Measurements from ENCODE around the gene PAIP2B.
"Not testable (repeated sequence)": the region's sequence is repeated elsewhere in the genome, so short reads cannot be mapped to it uniquely, and the experiment has no call there.

PAIP2B gene

DNA sequence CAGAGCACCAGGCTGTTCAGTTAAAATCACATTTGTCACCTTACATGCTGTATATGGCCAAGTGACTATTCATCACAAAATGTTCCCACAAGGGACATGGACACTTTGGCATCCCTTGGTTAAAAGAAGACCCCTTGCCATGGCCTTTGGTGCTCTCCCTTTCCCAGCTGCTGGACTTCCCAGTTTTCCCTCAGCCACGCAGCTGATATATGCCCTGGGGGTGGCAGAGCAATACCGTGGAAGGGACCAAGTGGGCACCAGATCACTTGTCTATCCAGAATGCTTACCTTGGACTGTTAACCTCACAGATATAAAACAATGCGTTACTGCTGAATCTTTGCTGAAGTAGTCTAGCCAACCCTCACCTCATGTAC is 35.3 kb downstream of the PAIP2B start:
- no peaks in the 10 kb centered on the region for H4K20me1 ChIP-seq (ENCODE audit: insufficient read depth, low read length)
- no peaks in the 10 kb centered on the region for H3K36me3 ChIP-seq (replicated peaks; ENCODE audit: low read depth, low read length)
- H3K9ac ChIP-seq (ENCODE audit: low read length), result no peak overlapping the region
- TF ChIP-seq, protein P1, sequence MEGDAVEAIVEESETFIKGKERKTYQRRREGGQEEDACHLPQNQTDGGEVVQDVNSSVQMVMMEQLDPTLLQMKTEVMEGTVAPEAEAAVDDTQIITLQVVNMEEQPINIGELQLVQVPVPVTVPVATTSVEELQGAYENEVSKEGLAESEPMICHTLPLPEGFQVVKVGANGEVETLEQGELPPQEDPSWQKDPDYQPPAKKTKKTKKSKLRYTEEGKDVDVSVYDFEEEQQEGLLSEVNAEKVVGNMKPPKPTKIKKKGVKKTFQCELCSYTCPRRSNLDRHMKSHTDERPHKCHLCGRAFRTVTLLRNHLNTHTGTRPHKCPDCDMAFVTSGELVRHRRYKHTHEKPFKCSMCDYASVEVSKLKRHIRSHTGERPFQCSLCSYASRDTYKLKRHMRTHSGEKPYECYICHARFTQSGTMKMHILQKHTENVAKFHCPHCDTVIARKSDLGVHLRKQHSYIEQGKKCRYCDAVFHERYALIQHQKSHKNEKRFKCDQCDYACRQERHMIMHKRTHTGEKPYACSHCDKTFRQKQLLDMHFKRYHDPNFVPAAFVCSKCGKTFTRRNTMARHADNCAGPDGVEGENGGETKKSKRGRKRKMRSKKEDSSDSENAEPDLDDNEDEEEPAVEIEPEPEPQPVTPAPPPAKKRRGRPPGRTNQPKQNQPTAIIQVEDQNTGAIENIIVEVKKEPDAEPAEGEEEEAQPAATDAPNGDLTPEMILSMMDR (IDR thresholded peaks at IDR 0.05; ENCODE audit: low read depth, low read length), result no peak
- no peak for TF ChIP-seq EZH2phosphoT487 (IDR thresholded peaks at IDR 0.05; ENCODE audit: low read depth)
- no peaks in the 10 kb centered on the region for H3K79me2 ChIP-seq (ENCODE audit: low read length)
- H3K4me2 ChIP-seq (ENCODE audit: low read length), result no peak overlapping the region
- H3K9me3 ChIP-seq (ENCODE audit: insufficient read depth, low read length), result no peaks in the 10 kb centered on the region
- no peak overlapping the region for H3K4me3 ChIP-seq (ENCODE audit: low read length)
- no peaks in the 10 kb centered on the region for H3K4me1 ChIP-seq (ENCODE audit: low read length)
- H2AFZ ChIP-seq (ENCODE audit: low read depth, low read length), result no peak overlapping the region
- no peak overlapping the region for H3K27ac ChIP-seq (ENCODE audit: low read length)
- peaks cover 11% of the 10 kb centered on the region; the same call in 1 of the 2 replicates for H3K27me3 ChIP-seq (ENCODE audit: low read depth, low read length)

DNA sequence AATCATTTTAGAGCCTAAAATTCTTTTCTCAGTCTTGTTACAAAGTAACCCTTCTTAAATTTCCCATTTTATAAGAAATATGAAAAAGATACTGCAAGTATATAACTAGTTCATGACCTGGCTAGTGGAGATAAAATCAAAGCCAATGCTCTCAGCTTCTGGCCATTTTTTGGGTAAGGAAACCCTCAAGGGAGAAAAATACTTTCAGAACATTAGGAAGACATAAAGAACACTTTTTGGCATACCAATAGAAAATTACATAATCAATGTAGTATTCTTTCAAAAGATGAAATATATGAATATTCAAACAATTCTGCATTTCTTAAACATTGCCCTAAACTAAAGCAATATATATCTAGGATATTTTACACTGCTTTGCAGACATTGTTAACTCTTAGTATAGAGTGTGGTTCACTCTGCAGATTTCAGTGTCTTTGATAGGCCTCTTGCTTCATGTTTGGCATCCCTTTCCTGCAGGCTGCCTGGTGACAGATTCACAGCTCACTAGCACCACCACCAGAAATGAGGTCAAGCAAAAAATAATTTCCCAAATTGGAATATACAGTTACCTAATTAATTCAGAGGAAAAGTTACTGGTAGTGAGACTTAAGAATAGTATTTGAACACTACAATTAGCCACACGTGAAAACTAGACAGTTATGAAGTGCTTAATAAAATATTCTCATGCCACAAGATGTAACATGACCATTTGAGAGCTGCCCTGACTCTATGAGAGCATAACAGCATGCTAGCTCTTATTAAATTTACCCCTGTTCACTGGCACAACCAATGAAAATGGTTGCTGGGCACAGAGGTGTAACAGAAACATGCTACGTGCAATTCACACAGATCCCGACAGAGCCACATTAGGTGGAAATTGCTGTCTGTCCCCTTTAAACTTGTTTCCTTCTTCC is 36.0 kb downstream of the PAIP2B start:
- no peak overlapping the region for H2AFZ ChIP-seq (ENCODE audit: low read depth, low read length)
- no peaks in the 10 kb centered on the region for H3K79me2 ChIP-seq (ENCODE audit: low read length)
- no peak overlapping the region for H3K9ac ChIP-seq (ENCODE audit: low read length)
- H3K4me2 ChIP-seq (ENCODE audit: low read length), result no peak overlapping the region
- H3K9me3 ChIP-seq (ENCODE audit: insufficient read depth, low read length), result no peaks in the 10 kb centered on the region
- H4K20me1 ChIP-seq (ENCODE audit: insufficient read depth, low read length), result no peaks in the 10 kb centered on the region
- TF ChIP-seq, protein P1 (IDR thresholded peaks at IDR 0.05; ENCODE audit: low read depth, low read length), result peak; percentile 31
- no peak for TF ChIP-seq EZH2phosphoT487 (IDR thresholded peaks at IDR 0.05; ENCODE audit: low read depth)
- no peaks in the 10 kb centered on the region for H3K36me3 ChIP-seq (replicated peaks; ENCODE audit: low read depth, low read length)
- H3K27me3 ChIP-seq (ENCODE audit: low read depth, low read length), result peaks cover 11% of the 10 kb centered on the region
- no peaks in the 10 kb centered on the region for H3K4me1 ChIP-seq (ENCODE audit: low read length)
- no peak overlapping the region for H3K27ac ChIP-seq (ENCODE audit: low read length)
- H3K4me3 ChIP-seq (ENCODE audit: low read length), result no peak overlapping the region

DNA sequence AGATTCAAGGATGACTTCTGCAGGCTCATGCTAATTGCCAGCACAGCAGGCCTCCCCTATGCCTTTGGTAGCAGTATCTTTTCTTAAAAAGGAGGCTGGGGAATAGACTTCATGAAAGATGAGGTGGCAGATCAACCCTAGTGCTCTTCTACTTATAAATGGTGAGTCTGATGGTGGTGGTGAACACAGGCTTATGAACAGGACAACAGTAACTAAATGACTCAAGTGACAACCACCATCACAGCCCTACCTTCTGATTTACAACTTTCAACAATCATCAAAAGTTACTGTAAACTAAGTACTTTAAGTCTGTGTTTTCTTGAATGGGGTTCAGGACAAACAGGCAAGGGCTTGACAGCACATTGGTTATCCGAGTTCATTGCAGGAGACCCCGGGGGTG is 39.3 kb downstream of the PAIP2B start:
- H3K79me2 ChIP-seq (ENCODE audit: low read length), result no peaks in the 10 kb centered on the region
- no peak overlapping the region for H3K27ac ChIP-seq (ENCODE audit: low read length)
- H3K4me2 ChIP-seq (ENCODE audit: low read length), result no peak overlapping the region

DNA sequence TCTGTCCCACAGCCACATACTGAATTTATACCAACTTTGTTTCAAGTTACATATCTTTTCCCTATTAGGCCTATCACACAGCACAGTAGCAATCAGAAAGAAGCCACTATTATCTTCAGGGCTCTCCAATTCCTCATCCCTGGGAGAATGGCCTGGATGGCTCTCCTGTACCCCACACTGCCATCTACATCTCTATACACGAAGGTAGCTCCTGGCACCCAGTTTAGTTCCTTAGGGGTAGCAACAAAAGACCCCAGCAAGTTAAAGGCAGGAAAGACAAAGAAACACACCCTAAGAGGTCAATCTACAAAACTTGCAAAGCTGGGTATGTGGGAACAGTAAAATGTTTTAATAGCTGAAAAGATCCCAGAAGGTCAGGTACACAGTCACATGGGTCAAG is 39.9 kb downstream of the PAIP2B start:
- H3K9ac ChIP-seq (ENCODE audit: low read length), result no peak overlapping the region
- no peak overlapping the region for H3K4me2 ChIP-seq (ENCODE audit: low read length)
- no peaks in the 10 kb centered on the region for H3K9me3 ChIP-seq (ENCODE audit: insufficient read depth, low read length)
- no peak overlapping the region for H3K4me3 ChIP-seq (ENCODE audit: low read length)
- TF ChIP-seq EZH2phosphoT487 (IDR thresholded peaks at IDR 0.05; ENCODE audit: low read depth), result no peak
- TF ChIP-seq, protein P1 (IDR thresholded peaks at IDR 0.05; ENCODE audit: low read depth, low read length), result no peak
- no peaks in the 10 kb centered on the region for H4K20me1 ChIP-seq (ENCODE audit: insufficient read depth, low read length)
- no peak overlapping the region for H2AFZ ChIP-seq (ENCODE audit: low read depth, low read length)
- no peaks in the 10 kb centered on the region for H3K36me3 ChIP-seq (replicated peaks; ENCODE audit: low read depth, low read length)
- no peaks in the 10 kb centered on the region for H3K79me2 ChIP-seq (ENCODE audit: low read length)
- no peak overlapping the region for H3K27ac ChIP-seq (ENCODE audit: low read length)
- H3K27me3 ChIP-seq (ENCODE audit: low read depth, low read length), result peaks cover 10% of the 10 kb centered on the region; the same call in 1 of the 2 replicates
- H3K4me1 ChIP-seq (ENCODE audit: low read length), result no peaks in the 10 kb centered on the region

More for the DNA sequence above, 39.3 kb downstream of the PAIP2B start:
- TF ChIP-seq, protein P1 (IDR thresholded peaks at IDR 0.05; ENCODE audit: low read depth, low read length), result no peak
- TF ChIP-seq EZH2phosphoT487 (IDR thresholded peaks at IDR 0.05; ENCODE audit: low read depth), result no peak
- Histone ChIP-seq H2AFZ (ENCODE audit: low read depth, low read length) (no peak overlapping the region), H3K9ac (ENCODE audit: low read length) (no peak overlapping the region), H3K36me3 (replicated peaks; ENCODE audit: low read depth, low read length) (no peaks in the 10 kb centered on the region), H3K9me3 (ENCODE audit: insufficient read depth, low read length) (no peaks in the 10 kb centered on the region), H3K4me1 (ENCODE audit: low read length) (no peaks in the 10 kb centered on the region), H3K4me3 (ENCODE audit: low read length) (no peak overlapping the region), H4K20me1 (ENCODE audit: insufficient read depth, low read length) (no peaks in the 10 kb centered on the region), H3K27me3 (ENCODE audit: low read depth, low read length) (peaks cover 10% of the 10 kb centered on the region)

DNA sequence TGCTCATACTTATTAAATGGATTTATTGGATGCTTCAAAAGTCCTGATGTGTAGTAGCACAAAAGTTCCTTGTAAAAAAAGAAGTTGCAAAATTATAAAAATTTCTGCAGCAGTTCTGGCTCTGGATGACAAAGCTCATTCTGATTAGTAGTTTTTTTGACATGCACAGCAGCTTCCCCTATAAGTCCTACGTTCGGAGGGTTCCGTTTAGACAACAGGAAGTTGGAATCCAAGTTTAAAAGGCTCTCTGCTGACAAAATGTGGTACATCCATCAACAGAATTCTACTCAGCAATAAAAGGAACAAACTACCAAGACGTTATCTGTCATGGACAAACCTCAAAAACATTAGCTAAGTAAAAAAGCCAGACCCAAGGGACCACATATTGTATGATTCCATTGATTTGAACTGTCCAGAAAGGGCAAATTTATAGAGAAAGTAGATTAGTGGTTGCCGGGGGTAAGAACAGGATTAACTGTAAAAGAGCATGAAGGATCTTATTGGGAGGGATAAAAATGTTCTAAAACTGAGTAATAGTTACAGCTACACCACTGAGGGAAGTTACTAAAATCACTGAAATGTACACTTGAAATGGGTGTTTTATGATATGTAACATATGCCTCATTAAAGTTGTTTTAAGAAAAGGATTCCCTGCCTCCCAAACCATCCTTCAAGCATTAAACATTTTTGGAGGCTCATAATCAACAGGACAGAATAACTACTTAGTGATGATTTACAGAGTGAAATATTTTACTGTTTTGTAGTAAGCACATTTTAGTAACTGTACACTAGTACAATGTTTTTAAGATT is 43.4 kb downstream of the PAIP2B start:
- not testable (repeated sequence) for H3K4me2 ChIP-seq (ENCODE audit: low read length); H3K4me1 ChIP-seq (ENCODE audit: low read length); H3K79me2 ChIP-seq (ENCODE audit: low read length); H3K9ac ChIP-seq (ENCODE audit: low read length); H3K36me3 ChIP-seq (replicated peaks; ENCODE audit: low read depth, low read length); H2AFZ ChIP-seq (ENCODE audit: low read depth, low read length); H3K27ac ChIP-seq (ENCODE audit: low read length); H4K20me1 ChIP-seq (ENCODE audit: insufficient read depth, low read length); H3K9me3 ChIP-seq (ENCODE audit: insufficient read depth, low read length); H3K27me3 ChIP-seq (ENCODE audit: low read depth, low read length); H3K4me3 ChIP-seq (ENCODE audit: low read length)
